Measurements from ENCODE around the gene ETV7.

GRCh38 chr6:36347621-36348020 is 39.8 kb downstream of the ETV7 start:
- TF ChIP-seq POLR2A (IDR thresholded peaks at IDR 0.05) (no peak), CTCF (IDR thresholded peaks at IDR 0.05) (no peak)

Measured in lower leg skin (tissue), 3 donors.